Stimulated activated CD4-positive, alpha-beta T cell treated with anti-CD3 and anti-CD28 coated beads, TNF-alpha, amount 100 ng/mL, for 1 hour (primary cell): ENCODE results near the gene MFAP3.
"Not testable (repeated sequence)": the region's sequence is repeated elsewhere in the genome, so short reads cannot be mapped to it uniquely, and the experiment has no call there.

ENCODE experiments used
- DNase-seq, 3 donors: peaks; one replicate each; pipeline ENCODE4 v3.0.0-alpha.2; 2020; ENCODE audit warnings: low read depth in 3 of 3, low spot score in 1 of 3

MFAP3 gene

DNA sequence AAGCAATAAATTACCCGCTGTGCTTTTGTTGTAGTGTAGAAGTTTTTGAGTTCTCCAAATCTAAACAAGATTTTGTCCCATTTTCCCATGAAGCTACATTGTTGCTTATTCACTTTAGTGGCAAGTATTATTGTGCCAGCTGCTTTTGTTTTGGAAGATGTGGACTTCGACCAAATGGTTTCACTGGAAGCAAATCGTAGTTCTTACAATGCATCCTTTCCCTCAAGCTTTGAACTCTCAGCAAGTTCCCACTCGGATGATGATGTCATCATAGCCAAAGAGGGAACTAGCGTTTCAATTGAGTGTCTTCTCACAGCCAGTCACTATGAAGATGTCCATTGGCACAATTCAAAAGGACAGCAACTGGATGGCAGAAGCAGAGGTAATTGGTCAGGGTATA, 10.9 kb downstream of the MFAP3 start:
- no peak for DNase-seq

- no peak for DNase-seq
Observed at GRCh38 chr5:154053468-154053867, 14.7 kb downstream of the MFAP3 start.

- no peak for DNase-seq
Observed at GRCh38 chr5:154055201-154055600, 16.4 kb downstream of the MFAP3 start.

GRCh38 chr5:154058055-154059038, 19.6 kb downstream of the MFAP3 start:
- DNase-seq: no peak

DNA sequence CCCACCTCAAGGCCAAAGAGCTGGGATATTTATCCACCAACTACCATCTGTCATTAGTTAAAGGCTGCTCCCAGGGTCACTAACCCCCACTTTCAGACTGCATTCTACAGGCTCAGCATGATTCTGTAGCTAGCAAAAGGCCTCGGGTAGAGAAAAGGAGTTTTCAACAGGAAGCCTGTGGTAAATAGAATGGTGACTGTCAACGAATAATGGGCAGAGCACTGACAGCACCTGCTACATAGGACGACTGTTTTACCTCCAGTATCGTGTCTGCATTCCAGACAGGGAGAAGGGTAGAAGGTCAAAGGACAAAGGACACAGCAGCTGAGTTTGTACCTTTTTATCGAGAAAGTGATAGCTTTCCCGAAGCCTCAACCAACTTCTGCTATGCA, 20.3 kb downstream of the MFAP3 start:
- no peak for DNase-seq

DNA sequence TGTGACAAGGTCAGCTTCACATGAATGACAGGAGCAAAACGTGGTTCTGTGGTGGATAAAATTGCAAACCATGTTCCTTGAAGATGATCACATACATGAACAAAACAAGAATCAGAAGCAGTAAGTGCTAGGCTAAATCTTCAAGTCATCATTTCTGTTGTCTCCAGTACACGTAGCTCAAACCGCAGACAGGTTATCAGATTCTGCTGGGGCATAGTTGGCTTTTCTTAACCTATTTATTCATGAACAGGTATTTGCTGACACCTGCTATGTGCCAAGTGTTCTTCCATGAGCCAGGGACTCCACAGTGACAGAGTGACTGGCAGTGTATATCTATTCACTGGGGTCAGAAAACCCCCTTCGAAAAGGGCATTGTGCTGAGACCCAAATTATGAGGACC, 20.8 kb downstream of the MFAP3 start:
- DNase-seq: no peak

DNA sequence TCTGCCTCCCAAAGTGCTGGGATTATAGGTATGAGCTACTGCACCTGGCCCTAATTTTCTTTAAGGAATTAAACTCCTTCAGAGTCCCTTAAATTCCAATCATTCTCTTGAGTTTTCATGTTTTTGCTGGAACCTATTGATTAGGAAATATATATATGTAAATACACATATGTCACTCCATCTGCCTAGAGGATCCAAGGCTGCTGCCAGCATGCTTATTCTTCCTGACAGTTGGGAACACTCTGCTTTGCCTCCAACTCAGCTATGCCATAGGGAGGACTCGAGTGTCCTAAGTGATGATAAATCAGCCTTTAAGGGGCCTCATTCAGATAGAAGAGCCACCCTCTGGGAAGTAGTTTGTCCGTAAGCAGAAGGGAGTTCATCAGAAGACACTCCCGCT, 21.8 kb downstream of the MFAP3 start:
- DNase-seq: no peak

- no peak for DNase-seq
Observed at GRCh38 chr5:154063372-154063771, 24.6 kb downstream of the MFAP3 start.

DNA sequence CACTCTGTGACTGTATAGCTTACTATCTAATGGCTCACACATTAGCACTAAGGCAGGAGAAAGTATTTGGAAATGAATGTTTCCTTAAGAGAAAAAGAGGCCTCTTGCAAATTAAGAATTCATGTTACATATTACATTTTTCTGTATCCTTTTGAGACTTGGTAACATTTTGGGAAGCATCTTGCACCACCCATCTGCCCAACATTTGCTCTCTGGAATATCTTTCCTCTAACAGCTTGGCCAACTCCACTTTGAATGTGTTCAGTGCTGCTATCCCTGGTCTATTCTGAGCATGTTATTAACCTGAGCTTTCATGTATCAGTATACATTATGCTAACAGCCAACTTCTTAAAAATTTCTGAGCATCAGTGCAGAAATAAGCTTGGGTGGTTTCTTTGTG, 27.2 kb downstream of the MFAP3 start:
- DNase-seq: no peak

DNA sequence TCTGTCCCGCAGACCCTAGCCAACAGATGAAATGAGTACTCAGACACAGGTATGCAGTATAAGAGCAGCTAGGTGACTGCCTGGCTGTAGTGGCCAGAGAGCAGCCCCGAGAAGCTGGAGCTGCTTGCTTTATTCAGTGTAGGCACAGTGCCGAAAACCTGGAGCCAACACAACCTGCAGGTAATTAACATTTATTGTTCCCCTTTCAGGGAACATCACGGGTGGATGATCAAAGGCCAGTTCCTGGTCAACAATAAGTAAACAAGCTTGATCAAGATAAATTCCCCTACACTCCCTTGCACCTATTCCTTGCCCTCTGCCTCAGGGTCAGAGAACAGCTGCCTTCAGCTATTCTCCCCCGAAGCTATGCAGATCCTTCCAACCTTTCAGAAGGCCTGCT, 31.1 kb downstream of the MFAP3 start:
- not testable (repeated sequence) for DNase-seq

- no peak for DNase-seq
Observed at GRCh38 chr5:154071799-154072413, 33.1 kb downstream of the MFAP3 start.

GRCh38 chr5:154072414-154073171, 33.8 kb downstream of the MFAP3 start:
- DNase-seq: peak; percentile 54 to 85 (median 63)

- no peak for DNase-seq
Observed at GRCh38 chr5:154076240-154076922, 37.6 kb downstream of the MFAP3 start.

DNA sequence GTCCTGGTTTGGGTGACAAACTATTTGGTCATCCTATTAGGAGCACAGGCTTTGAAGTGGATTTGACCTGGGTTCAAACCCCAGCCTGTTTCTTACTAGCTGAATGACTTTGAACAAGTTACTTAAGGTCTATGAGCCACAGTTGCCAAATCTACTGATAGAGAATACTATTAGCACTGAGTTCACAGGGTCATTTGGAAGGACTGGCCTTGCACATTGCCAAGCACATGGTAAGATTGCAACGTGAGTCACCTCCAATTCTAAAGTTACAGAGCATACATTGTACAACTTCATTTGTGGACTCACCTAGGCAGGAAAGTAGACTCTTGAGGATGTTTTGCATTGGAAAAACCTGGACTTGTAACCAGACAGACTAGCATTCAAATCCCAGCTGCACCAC, 38.9 kb downstream of the MFAP3 start:
- DNase-seq: no peak

- DNase-seq: no peak
Observed at GRCh38 chr5:154078272-154078671, 39.5 kb downstream of the MFAP3 start.

- no peak for DNase-seq
Observed at GRCh38 chr5:154081246-154081645, 42.5 kb downstream of the MFAP3 start.

DNA sequence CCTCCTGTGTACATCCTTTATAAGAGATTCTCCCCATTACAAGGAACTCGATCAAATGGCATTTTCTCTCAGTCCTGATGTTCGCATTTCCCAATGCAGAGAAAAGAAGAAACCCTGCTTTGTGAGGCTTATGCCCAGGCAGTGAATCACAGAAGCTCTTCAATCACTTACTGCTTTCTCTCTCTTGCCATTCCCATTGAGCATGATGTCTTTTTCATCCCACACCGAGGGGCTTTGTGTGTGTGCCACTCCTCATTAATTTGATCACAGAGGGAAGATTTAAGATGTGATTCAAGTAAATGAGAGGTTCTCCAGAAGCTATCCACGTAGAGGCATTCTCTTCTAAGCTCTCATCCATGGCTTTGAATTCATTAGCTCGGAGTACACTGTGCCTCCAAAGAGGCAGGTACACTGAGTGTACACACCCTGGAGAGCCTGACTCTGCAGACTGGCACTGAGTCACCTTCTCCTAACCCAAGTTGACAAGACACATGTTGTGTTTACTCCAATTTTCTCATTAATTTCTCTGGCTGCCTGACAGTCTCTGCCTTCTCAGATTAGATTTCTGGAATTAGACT, 45.4 kb downstream of the MFAP3 start:
- DNase-seq: no peak

GRCh38 chr5:154086146-154086545, 47.4 kb downstream of the MFAP3 start:
- DNase-seq: no peak

DNA sequence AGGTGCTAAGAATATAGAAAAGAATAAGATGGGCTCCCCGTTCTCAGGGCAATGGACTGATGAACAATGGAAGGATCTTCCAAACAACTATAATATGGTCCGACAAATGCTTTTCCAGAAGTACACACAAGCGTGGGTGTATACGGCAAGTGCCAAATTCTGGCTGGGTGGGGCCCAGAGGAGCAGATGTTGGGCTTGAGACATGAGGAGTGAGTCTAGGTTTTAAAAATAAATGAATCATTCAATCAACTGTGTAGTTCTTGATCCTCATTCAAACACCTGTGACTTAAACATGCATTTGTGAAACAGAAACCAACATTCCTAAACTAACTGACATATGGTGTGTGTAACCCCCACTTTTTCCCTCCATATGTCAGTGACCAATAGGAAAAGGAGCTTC, 47.9 kb downstream of the MFAP3 start:
- no peak for DNase-seq

DNA sequence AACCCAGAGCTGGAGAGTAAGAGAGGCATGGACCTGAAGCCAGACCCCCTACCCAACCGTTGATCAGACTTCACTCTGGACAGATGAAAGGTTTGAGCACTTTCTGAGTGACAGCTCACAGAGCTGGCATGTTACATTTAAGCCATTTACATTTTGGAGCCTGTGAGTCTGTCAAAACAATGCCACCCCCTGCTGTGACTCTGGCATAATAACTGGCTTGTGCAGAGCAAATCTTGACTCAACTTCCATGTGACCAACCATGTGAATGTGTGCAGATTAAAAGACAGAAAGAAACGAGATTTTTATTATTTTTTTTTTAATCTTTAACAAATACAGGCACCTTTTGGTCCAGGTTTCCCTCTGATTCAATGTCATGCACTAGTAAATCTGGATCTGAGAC, 48.5 kb downstream of the MFAP3 start:
- DNase-seq: no peak

DNA sequence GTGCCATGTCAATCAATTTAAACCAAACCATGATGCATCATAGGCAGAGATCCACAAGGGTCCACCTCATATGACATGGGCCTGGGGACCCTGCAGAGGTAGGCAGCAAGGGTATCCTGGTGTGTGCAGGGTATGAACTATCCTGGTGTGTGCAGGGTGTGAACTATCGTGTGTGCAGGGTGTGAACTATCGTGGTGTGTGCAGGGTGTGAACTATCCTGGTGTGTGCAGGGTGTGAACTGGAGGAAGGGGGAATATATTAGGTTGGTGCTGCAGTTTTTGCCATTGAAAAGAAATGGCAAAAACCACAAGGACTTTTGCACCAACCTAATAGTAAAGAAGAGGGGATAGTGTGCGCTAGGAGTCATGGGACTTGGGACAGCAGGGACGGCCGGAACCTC, 50.0 kb downstream of the MFAP3 start:
- DNase-seq: no peak
